GM12801 (cell line): ENCODE results near the gene RAB40C.

Source experiments
- CTCF ChIP-seq: IDR thresholded peaks from one replicate; pipeline ENCODE4 v1.5.1; 2011; ENCODE audit warnings: control low read depth; ENCODE audit not compliant: insufficient read length; ENCODE audit errors: extremely low read depth

Gene RAB40C

GRCh38 chr16:642189-643049 is 52.6 kb downstream of the RAB40C start:
- no peak for TF ChIP-seq CTCF

GRCh38 chr16:643050-643368 is 53.1 kb downstream of the RAB40C start:
- TF ChIP-seq CTCF = no peak

- TF ChIP-seq CTCF = no peak
Measured at GRCh38 chr16:644556-644955, 54.7 kb downstream of the RAB40C start.

GRCh38 chr16:645852-646678 is 56.2 kb downstream of the RAB40C start:
- no peak for TF ChIP-seq CTCF

- no peak for TF ChIP-seq CTCF
Measured at GRCh38 chr16:646679-647172, 56.9 kb downstream of the RAB40C start.

- TF ChIP-seq CTCF = no peak
Measured at GRCh38 chr16:647173-647902, 57.5 kb downstream of the RAB40C start.

GRCh38 chr16:648071-648780 is 58.4 kb downstream of the RAB40C start:
- no peak for TF ChIP-seq CTCF
